Gastroesophageal sphincter (tissue), 4 donors: ENCODE data around the gene PTPRK. TPM values are rescaled to one million over a fixed set of nuclear protein-coding genes. Genes with fewer than 3 reads are reported as not detected.

ENCODE experiments used
- ATAC-seq: fragments of 150-250 bp; one replicate; pipeline ENCODE4 v1.9.1; 2016; ENCODE audit warnings: mild to moderate bottlenecking, moderate library complexity
- H3K27ac ChIP-seq, 4 donors: fragments of 200-600 bp; sonication (generic) in 3 of 4; 1 replicate in 3 of 4; 2 replicates in 1 of 4; pipeline ENCODE4 v1.5.1; 2016 to 2019
- H3K27me3 ChIP-seq: fragments of 200-600 bp; sonication (generic); one replicate; pipeline ENCODE4 v1.5.1; 2019
- H3K36me3 ChIP-seq, 2 donors: fragments of 200-600 bp; sonication (generic); one replicate each; pipeline ENCODE4 v1.5.1; 2019; ENCODE audit warnings: control low read depth in 1 of 2
- H3K4me1 ChIP-seq, 3 donors: fragments of 200-600 bp; sonication (generic); 1 replicate in 2 of 3; 2 replicates in 1 of 3; pipeline ENCODE4 v1.5.1; 2016 to 2019; ENCODE audit warnings: control low read depth in 2 of 3
- H3K4me3 ChIP-seq, 2 donors: fragments of 200-600 bp; sonication (generic); one replicate each; pipeline ENCODE4 v1.5.1; 2019; ENCODE audit warnings: mild to moderate bottlenecking in 1 of 2, moderate library complexity in 1 of 2
- H3K9me3 ChIP-seq, 3 donors: fragments of 200-600 bp; sonication (generic); one replicate each; pipeline ENCODE4 v1.5.1; 2017 to 2019; ENCODE audit warnings: control low read depth in 2 of 3
- CTCF ChIP-seq, 4 experiments: fragments of 200-600 bp in 2 of 4; fragments of 450-650 bp in 2 of 4; sonication (generic) in 1 of 4; IDR thresholded peaks; one replicate each; pipeline ENCODE4 v1.5.1; 2017 to 2019; ENCODE audit warnings: antibody characterized with exemption in 4 of 4, mild to moderate bottlenecking in 2 of 4, moderate library complexity in 2 of 4
- EP300 ChIP-seq: sonication (generic); formaldehyde crosslinking; IDR thresholded peaks from one replicate; pipeline ENCODE4 v1.6.1; 2017; ENCODE audit warnings: antibody characterized with exemption, mild to moderate bottlenecking
- POLR2A ChIP-seq, 2 donors: fragments of 450-650 bp; IDR thresholded peaks; one replicate each; pipeline ENCODE4 v1.6.1; 2017; ENCODE audit warnings: antibody characterized with exemption in 2 of 2, mild to moderate bottlenecking in 2 of 2, moderate library complexity in 1 of 2
- POLR2AphosphoS5 ChIP-seq: sonication (generic); formaldehyde crosslinking; IDR thresholded peaks from one replicate; pipeline ENCODE4 v1.6.1; 2017; ENCODE audit warnings: antibody characterized with exemption
- WGBS, 2 donors: methylation state at CpG; one replicate each; pipeline ENCODE4 v1.1.5; 2018; ENCODE audit warnings: low coverage in 1 of 2; 5-methylcytosine and 5-hydroxymethylcytosine counted together
- total RNA-seq, 4 donors: library from RNA; depleted of rRNA; stranded (reverse); fragments of >200 nt; gene quantifications; one replicate each; pipeline ENCODE4 v1.1.0, GENCODE V29; 2016

Gene PTPRK
- total RNA-seq, 4 donors from 2014 or later: 42.0 to 47.6 (median 45.8) TPM

- WGBS, 2 donors: 89 to 95% methylated on average over 2 of the region's 2 CpGs
- no peak for ATAC-seq
- TF ChIP-seq POLR2AphosphoS5 (no peak), EP300 (no peak), CTCF (IDR thresholded peaks at IDR 0.05) (no peak), POLR2A (IDR thresholded peaks at IDR 0.05) (no peak)
- H3K4me3 ChIP-seq: no peak overlapping the region
- no peaks in the 10 kb centered on the region for H3K4me1 ChIP-seq
- H3K36me3 ChIP-seq: no peaks in the 10 kb centered on the region
- no peaks in the 10 kb centered on the region for H3K27me3 ChIP-seq
- no peak overlapping the region for H3K27ac ChIP-seq
- H3K9me3 ChIP-seq: no peaks in the 10 kb centered on the region
Measured at GRCh38 chr6:128121610-128122009, 398.8 kb downstream of the PTPRK start.

DNA sequence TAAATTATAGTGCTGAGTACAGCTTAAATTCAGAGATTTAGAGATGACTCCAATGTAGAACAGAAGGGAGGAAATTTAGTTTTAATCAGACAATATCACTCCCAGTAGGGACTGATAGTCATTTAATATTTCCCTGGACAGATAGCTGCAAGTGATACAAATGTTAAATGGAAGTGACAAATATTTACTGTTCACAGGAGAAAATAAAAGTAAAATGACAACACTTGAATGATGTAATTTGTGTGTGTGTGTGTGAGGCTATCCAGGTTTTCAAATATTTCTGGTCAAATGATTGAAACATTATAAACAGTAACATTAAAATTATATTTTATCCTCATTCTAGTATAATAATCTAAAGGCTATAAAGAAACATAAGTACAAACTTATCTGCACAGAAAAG is 399.2 kb downstream of the PTPRK start:
- no peak for TF ChIP-seq POLR2A (IDR thresholded peaks at IDR 0.05)
- TF ChIP-seq POLR2AphosphoS5: no peak
- TF ChIP-seq EP300: no peak
- no peak for TF ChIP-seq CTCF (IDR thresholded peaks at IDR 0.05)
- Histone ChIP-seq H3K9me3 (no peaks in the 10 kb centered on the region), H3K4me1 (no peaks in the 10 kb centered on the region), H3K27me3 (no peaks in the 10 kb centered on the region), H3K36me3 (no peaks in the 10 kb centered on the region), H3K27ac (no peak overlapping the region), H3K4me3 (no peak overlapping the region)
- ATAC-seq: no peak

DNA sequence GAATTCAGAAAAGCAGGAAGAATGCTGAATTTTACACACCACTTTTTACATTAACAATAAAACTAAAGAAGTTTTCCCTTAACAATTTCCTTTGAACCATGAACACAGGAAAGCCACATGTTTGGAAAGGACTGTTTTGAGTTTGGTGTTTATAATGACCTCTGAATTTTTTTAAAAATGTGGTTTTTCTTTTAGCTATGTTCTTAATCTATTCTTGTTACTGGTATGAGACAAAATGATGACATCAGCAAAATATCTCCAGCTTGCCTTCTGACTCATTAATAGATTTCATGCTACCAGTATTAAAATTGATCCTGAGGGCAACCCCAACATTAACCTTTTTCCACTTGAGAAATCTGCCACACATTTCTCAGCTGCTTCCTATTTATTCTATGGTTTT is 402.0 kb downstream of the PTPRK start:
- no peak overlapping the region for H3K27ac ChIP-seq
- no peak for ATAC-seq
- no peak for TF ChIP-seq POLR2AphosphoS5
- TF ChIP-seq POLR2A (IDR thresholded peaks at IDR 0.05): no peak
- no peak for TF ChIP-seq CTCF (IDR thresholded peaks at IDR 0.05)
- TF ChIP-seq EP300: no peak
- no peaks in the 10 kb centered on the region for H3K9me3 ChIP-seq
- H3K4me3 ChIP-seq: no peak overlapping the region
- H3K36me3 ChIP-seq: no peaks in the 10 kb centered on the region
- no peaks in the 10 kb centered on the region for H3K4me1 ChIP-seq
- no peaks in the 10 kb centered on the region for H3K27me3 ChIP-seq

DNA sequence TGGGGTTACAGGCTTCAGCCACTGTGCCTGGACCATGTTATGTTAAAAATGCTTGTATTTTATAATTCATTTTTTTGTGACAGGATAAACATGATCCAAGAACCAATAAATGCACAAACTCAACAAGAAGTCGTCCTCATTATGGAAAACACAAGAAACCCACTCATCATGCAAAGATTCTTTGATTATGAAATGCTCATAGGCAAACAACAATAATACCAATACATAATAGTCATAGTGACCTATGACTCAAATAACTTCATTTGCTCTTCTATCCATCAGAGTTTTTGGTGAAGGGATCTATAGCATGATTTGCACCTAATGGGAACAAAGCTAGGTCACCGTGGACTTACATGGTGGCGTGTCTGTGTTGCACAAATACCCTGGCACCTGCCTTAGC is 402.5 kb downstream of the PTPRK start:
- 93 to 96% methylated on average over 3 of the region's 3 CpGs for WGBS, 2 donors
- no peak for ATAC-seq

GRCh38 chr6:128114164-128114563 is 406.2 kb downstream of the PTPRK start:
- no peak for ATAC-seq

More for the DNA sequence above, 402.5 kb downstream of the PTPRK start:
- TF ChIP-seq POLR2AphosphoS5 (no peak), CTCF (IDR thresholded peaks at IDR 0.05) (no peak), EP300 (no peak), POLR2A (IDR thresholded peaks at IDR 0.05) (no peak)
- no peak overlapping the region for H3K4me3 ChIP-seq
- no peak overlapping the region for H3K27ac ChIP-seq
- H3K9me3 ChIP-seq: no peaks in the 10 kb centered on the region
- H3K36me3 ChIP-seq: no peaks in the 10 kb centered on the region
- peaks cover 0 to 2% (median 0%) of the 10 kb centered on the region in 3 donors for H3K4me1 ChIP-seq
- no peaks in the 10 kb centered on the region for H3K27me3 ChIP-seq

More at GRCh38 chr6:128114164-128114563, 406.2 kb downstream of the PTPRK start:
- no peaks in the 10 kb centered on the region for H3K9me3 ChIP-seq
- no peak for TF ChIP-seq POLR2AphosphoS5
- no peak for TF ChIP-seq POLR2A (IDR thresholded peaks at IDR 0.05)
- no peak for TF ChIP-seq EP300
- TF ChIP-seq CTCF (IDR thresholded peaks at IDR 0.05): no peak
- 97 to 100% methylated on average over 3 to 5 of the region's 5 CpGs for WGBS, 2 donors
- no peak overlapping the region for H3K27ac ChIP-seq
- H3K36me3 ChIP-seq: no peaks in the 10 kb centered on the region
- no peaks in the 10 kb centered on the region for H3K27me3 ChIP-seq
- H3K4me3 ChIP-seq: no peak overlapping the region
- H3K4me1 ChIP-seq: peaks cover 5 to 26% (median 7%) of the 10 kb centered on the region in 3 donors
